ENCODE results near the gene NOL12.

NOL12 gene

GRCh38 chr22:37659066-37659896, 26.9 kb upstream of the NOL12 start:
- DNase-seq (ENCODE audit: low read depth in 2 of 2): no peak

- no peak for DNase-seq (ENCODE audit: low read depth in 2 of 2)
These were observed 26.0 kb upstream of the NOL12 start for GRCh38 chr22:37659897-37660708.

GRCh38 chr22:37660709-37661045, 25.5 kb upstream of the NOL12 start:
- DNase-seq (ENCODE audit: low read depth in 2 of 2): no peak

GRCh38 chr22:37661160-37661924, 24.8 kb upstream of the NOL12 start:
- DNase-seq (ENCODE audit: low read depth in 2 of 2): no peak

GRCh38 chr22:37662039-37662438, 24.1 kb upstream of the NOL12 start:
- no peak for DNase-seq (ENCODE audit: low read depth in 2 of 2)

- no peak for DNase-seq (ENCODE audit: low read depth in 2 of 2)
These were observed 22.5 kb upstream of the NOL12 start for GRCh38 chr22:37663521-37664140.

GRCh38 chr22:37664249-37665101, 21.7 kb upstream of the NOL12 start:
- no peak for DNase-seq (ENCODE audit: low read depth in 2 of 2)

- DNase-seq (ENCODE audit: low read depth in 2 of 2): no peak
These were observed 20.7 kb upstream of the NOL12 start for GRCh38 chr22:37665487-37665886.

- no peak for DNase-seq (ENCODE audit: low read depth in 2 of 2)
These were observed 16.6 kb upstream of the NOL12 start for GRCh38 chr22:37669586-37669985.

GRCh38 chr22:37672206-37672919, 13.8 kb upstream of the NOL12 start:
- no peak for DNase-seq (ENCODE audit: low read depth in 2 of 2)

- DNase-seq (ENCODE audit: low read depth in 2 of 2): no peak
These were observed 13.2 kb upstream of the NOL12 start for GRCh38 chr22:37672920-37673455.

GRCh38 chr22:37674248-37674647, 11.9 kb upstream of the NOL12 start:
- DNase-seq (ENCODE audit: low read depth in 2 of 2): no peak

- DNase-seq (ENCODE audit: low read depth in 2 of 2): peak in 1 of 2 donors; percentile 39
These were observed 10.9 kb upstream of the NOL12 start, which contains the start of gene LGALS1 for GRCh38 chr22:37674951-37675929. TSS of gene LGALS1 (plus strand) at chr22:37675636. CDS start at chr22:37675703, 67 bp downstream.

- no peak for DNase-seq (ENCODE audit: low read depth in 2 of 2)
These were observed 10.0 kb upstream of the NOL12 start for GRCh38 chr22:37675930-37676735.

GRCh38 chr22:37676736-37677492, 9.2 kb upstream of the NOL12 start:
- DNase-seq (ENCODE audit: low read depth in 2 of 2): peak; percentile 89 to 94

GRCh38 chr22:37677493-37677974, 8.6 kb upstream of the NOL12 start:
- no peak for DNase-seq (ENCODE audit: low read depth in 2 of 2)

- no peak for DNase-seq (ENCODE audit: low read depth in 2 of 2)
These were observed 7.8 kb upstream of the NOL12 start for GRCh38 chr22:37678372-37678771.

Measured in activated CD8-positive, alpha-beta memory T cell treated with anti-CD3 and anti-CD28 coated beads for 4 hours (primary cell).